T-helper 9 cell (primary cell): ENCODE measurements around the gene TAAR8.
A peak's percentile ranks its signal among the peaks of the same experiment; 100 is the strongest.
"Not testable (repeated sequence)": the region's sequence is repeated elsewhere in the genome, so short reads cannot be mapped to it uniquely, and the experiment has no call there.

ENCODE experiments used
- DNase-seq: peaks from one replicate; pipeline ENCODE4 v3.0.0-alpha.2; 2020
- total RNA-seq, 2 donors: gene quantifications; one replicate each; lab custom pipeline; 2026; lab: John Stamatoyannopoulos, UW

The TAAR8 gene
- 0 reads per million in 2 donors for total RNA-seq

GRCh38 chr6:132552372-132552771 is at the start of gene TAAR8:
TAAR8 (plus strand) TSS chr6:132552672; CDS start chr6:132552693, 21 bp downstream.
- no peak for DNase-seq

- no peak for DNase-seq
Measured at GRCh38 chr6:132504757-132505156, 47.7 kb upstream of the TAAR8 start.

GRCh38 chr6:132505158-132505557 is 47.3 kb upstream of the TAAR8 start:
- no peak for DNase-seq

GRCh38 chr6:132506461-132506860 is 46.0 kb upstream of the TAAR8 start:
- no peak for DNase-seq

GRCh38 chr6:132506869-132507808 is 45.3 kb upstream of the TAAR8 start:
- no peak for DNase-seq

GRCh38 chr6:132511210-132511830 is 41.2 kb upstream of the TAAR8 start:
- DNase-seq = no peak

GRCh38 chr6:132511831-132512220 is 40.6 kb upstream of the TAAR8 start:
- DNase-seq = no peak

- DNase-seq = no peak
Measured at GRCh38 chr6:132512342-132512637, 40.2 kb upstream of the TAAR8 start.

GRCh38 chr6:132512638-132513632 is 39.5 kb upstream of the TAAR8 start, which contains the start of gene STX7:
STX7 (minus strand) TSS chr6:132513116; CDS start chr6:132503530, 9,586 bp downstream.
- peak; percentile 74 for DNase-seq

GRCh38 chr6:132513831-132514545 is 38.5 kb upstream of the TAAR8 start:
- DNase-seq = no peak

GRCh38 chr6:132515386-132515785 is 37.1 kb upstream of the TAAR8 start:
- no peak for DNase-seq

GRCh38 chr6:132520953-132521352 is 31.5 kb upstream of the TAAR8 start:
- DNase-seq = no peak

- no peak for DNase-seq
Measured at GRCh38 chr6:132524646-132525045, 27.8 kb upstream of the TAAR8 start.

- DNase-seq = no peak
Measured at GRCh38 chr6:132525866-132526265, 26.6 kb upstream of the TAAR8 start.

- no peak for DNase-seq
Measured at GRCh38 chr6:132526461-132526860, 26.0 kb upstream of the TAAR8 start.

- no peak for DNase-seq
Measured at GRCh38 chr6:132527791-132528190, 24.7 kb upstream of the TAAR8 start.

- DNase-seq = peak; percentile 66
Measured at GRCh38 chr6:132530293-132530974, 22.0 kb upstream of the TAAR8 start.

GRCh38 chr6:132534546-132534945 is 17.9 kb upstream of the TAAR8 start:
- DNase-seq = not testable (repeated sequence)

GRCh38 chr6:132537145-132537544 is 15.3 kb upstream of the TAAR8 start:
- DNase-seq = no peak

- DNase-seq = no peak
Measured at GRCh38 chr6:132537977-132538376, 14.5 kb upstream of the TAAR8 start, which contains the start of gene TAAR9. TAAR9 (plus strand) TSS chr6:132538277; CDS start chr6:132538290, 13 bp downstream.

GRCh38 chr6:132544826-132545225 is 7.6 kb upstream of the TAAR8 start:
- DNase-seq = no peak
